Stimulated activated naive CD4-positive, alpha-beta T cell treated with Interleukin-2 at 50 U/mL for 16 hours (primary cell): ENCODE measurements around the gene PERM1.
"Not testable (repeated sequence)": the region's sequence is repeated elsewhere in the genome, so short reads cannot be mapped to it uniquely, and the experiment has no call there.

Source experiments
- DNase-seq: peaks from one replicate; lab custom pipeline; 2025; lab: John Stamatoyannopoulos, UW

PERM1 gene

DNA sequence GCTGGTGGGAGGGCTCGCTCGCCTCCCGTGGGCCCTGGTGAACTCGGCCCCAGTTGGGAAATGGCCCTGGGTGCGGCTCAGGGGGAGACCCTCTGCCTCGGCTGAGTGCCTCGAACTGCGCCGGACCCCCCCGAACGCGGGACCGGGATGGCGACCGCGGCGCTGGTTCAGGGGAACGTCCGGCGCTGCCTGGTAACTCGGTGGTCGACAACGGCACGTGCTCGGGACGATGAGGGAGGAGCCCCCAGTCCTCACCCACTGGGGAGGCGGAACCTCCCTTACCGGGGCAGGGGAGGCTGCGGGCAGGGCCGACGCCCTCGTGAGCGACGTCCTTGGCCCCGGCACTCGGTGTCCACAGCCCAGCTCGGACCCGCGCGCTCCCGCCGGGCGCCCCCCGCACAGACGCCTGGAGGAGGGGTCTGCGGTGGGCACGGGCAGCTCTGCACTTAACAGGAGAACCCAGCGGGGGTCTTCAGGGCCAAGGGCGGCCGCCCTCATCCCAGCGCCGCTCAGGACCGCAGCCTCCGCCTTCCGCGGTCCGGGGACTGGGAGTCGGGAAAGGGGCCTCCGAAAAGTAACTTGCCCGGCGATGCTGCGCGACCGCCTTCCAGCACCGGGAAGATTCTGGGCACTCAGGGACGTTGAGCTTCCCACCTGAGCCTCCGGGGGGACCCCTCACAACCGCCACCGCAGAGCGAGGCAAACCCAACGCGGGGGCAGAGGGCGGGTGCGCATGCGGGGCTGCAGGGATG is 16.3 kb upstream of the PERM1 start:
- DNase-seq: no peak

GRCh38 chr1:997713-997992 is 15.8 kb upstream of the PERM1 start:
- DNase-seq: no peak

GRCh38 chr1:996851-997712 is 15.2 kb upstream of the PERM1 start:
- DNase-seq: no peak

DNA sequence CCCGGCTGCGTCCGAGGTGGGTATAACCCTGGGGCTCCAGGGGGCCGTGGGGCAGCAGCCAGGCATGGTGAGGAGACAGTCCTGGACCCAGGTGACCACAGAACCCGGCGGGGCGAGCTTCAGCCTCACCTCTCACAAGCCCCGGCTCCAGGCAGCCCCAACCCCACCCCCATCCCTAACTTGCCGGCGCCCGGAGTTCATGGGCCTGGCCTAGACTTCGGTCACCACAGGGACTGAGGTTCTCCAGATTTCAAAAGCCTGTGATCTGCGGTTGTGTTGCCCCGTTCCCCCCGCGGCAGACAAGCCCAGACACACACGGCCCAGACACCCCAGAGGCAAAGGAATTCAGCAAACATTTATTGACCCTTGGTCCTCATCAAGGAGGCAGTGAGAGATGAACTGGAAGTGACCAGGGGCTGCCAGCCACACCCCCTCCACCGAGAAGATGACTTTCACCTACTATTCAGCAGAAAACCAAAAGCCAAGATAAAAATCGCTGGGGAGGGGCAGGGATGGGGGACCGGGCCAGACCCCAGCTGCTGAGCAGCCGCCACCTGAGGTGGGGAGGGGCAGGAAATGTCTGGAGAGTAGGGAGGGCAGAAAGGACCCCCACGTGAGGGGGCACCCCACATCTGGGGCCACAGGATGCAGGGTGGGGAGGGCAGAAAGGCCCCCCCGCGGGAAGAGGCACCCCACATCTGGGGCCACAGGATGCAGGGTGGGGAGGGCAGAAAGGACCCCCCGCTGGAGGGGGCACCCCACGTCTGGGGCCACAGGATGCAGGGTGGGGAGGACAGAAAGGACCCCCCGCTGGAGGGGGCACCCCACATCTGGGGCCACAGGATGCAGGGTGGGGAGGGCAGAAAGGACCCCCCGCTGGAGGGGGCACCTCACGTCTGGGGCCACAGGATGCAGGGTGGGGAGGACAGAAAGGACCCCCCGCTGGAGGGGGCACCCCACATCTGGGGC is 14.1 kb upstream of the PERM1 start:
- DNase-seq: no peak

GRCh38 chr1:994546-994945 is 12.7 kb upstream of the PERM1 start:
- not testable (repeated sequence) for DNase-seq

GRCh38 chr1:993379-993995 is 11.6 kb upstream of the PERM1 start:
- no peak for DNase-seq

GRCh38 chr1:992362-992761 is 10.5 kb upstream of the PERM1 start:
- no peak for DNase-seq

DNA sequence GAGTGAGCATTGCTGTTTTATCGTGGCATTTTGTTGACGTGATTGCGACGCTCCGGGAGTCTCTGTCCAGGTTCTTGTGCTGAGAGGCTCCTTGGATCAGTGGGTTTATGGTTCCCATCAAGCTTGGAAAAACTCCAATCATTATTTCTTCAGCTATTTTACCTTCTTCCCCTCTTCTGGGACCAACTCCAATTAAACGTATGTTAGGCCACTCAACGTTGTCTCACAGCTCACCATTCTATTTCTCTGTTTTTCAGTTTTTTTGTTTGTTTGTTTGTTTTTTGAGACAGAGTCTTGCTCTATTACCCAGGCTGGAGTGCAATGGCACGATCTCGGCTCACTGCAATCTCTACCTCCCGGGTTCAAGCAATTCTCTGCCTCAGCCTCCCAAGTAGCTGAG is 10.0 kb upstream of the PERM1 start:
- no peak for DNase-seq

DNA sequence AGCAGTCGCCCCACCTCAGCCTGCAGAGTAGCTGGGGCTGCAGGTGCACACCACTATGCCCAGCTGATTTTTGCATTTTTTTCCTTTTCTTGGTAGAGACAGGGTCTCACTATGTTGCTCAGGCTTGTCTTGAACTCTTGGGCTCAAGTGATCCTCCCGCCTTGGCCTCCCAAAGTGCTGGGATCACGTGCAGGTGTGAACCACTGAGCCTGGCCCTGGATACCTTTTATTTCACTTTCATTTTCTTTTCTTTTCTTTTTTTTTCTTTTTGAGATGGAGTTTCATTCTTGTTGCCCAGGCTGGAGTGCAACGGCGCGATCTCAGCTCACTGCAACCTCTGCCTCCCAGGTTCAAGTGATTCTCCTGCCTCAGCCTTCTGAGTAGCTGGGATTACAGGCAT is 9.4 kb upstream of the PERM1 start:
- not testable (repeated sequence) for DNase-seq

DNA sequence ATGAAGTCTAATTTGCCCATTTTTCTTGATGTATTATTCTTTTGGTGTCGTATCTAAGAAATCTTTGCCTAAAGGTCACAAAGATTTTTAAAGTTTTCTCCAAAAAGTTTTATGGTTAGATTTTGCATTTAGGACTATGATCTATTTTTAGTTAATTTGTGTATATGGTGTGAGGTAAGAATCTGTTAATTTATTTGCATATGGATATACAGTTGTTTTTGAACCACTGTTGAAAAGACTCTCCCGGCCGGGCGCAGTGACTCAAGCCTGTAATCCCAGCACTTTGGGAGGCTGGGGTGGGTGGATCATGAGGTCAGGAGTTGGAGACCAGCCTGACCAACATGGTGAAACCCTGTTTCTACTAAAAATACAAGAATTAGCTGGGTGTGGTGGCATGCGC is 6.2 kb upstream of the PERM1 start:
- not testable (repeated sequence) for DNase-seq

DNA sequence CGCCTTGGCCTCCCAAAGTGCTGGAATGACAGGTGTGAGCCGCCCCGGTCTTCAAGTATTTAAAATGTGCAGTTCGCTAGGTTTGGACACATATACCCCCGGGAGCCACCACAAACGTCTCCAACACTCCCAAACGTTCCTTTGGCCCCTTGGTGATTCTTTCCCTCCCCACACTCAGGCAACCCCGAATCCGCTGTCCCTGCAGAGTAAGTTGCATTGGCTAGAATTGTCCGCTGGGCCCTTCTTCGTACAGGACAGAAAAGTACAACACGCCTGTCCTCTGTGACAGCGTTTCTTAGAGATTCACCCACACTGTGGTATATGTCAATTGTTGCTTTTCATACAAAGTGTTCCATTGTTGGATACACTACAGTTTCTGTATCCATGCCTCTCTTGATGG is 3.2 kb upstream of the PERM1 start:
- DNase-seq: no peak

DNA sequence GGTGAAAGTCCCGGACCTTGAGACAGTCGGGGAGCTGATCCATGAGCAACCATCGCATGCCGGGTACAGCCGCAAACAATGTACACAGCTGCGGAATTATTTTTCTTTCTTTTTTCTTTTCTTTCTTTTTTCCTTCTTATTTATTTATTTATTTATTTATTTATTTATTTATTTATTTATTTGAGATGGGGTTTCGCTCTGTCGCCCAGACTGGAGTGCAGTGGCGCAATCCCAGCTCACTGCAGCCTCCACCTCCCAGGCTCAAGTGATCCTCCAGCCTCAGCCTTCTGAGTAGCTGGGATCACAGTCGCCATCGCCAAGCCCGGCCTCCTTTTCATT is 2.6 kb upstream of the PERM1 start:
- no peak for DNase-seq

DNA sequence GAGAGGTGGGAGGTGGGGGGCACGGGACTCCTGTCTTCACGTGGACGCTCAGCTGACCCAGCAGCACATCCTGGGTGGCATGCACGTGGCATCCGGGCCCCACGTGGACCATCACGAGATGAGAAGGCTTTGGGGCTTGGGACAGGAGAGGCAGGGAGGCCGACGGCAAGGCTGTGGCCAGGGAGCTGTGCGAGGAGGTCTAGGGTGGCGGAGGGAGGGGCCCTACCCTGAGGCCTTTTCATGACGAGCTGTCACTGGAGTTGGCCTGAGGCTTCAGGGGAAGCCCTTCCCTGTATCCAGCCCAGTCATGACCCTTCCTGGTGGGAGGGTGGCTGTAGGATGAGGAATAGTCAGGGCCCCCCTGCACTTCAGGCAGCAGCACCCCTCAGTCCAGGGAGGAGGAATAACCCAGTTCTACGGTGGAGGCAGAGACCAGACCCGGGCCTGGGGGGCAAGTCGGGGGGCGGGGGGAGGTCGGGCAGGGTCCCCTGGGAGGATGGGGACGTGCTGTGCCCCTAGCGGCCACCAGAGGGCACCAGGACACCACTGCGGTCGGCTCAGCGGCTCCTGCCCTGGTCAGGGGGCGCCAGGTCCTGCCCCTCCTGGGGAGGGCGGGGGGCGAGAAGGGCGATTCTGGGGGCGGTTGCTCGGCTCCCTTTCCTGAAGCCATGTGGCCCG is 2.0 kb upstream of the PERM1 start:
- DNase-seq: peak; percentile 46

DNA sequence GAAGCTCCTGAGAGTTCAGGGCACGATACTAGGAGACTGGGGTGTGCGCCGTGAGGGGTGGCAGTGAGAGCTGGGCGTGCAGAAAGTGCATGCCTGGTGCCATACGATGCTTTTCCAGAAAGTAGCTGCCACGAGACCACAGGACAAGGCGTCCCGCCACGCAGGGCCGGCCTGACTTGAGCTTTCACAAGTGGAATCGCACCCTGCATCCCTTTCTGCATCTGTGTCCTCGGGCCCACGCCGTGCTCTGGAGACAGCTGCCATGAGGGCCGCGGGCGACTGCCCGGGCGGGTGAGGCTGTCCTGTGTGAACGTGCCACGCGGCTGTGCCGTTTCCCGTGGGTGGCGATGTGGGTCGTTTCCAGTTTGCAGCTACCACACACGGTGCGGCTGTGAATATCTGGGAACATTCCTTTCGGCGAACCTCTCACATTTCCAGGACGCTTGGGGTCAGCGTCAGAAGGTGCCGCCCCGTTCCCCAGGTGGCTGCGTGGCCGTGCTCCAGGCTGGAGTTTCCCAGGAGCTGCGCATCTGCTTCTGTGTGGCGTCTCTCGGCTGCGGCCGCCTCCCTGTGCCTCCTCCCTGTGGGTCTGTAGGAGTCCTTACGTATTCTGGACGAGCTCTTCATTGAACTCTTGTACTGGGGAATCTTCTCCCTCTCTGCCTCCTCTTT is 1.0 kb upstream of the PERM1 start:
- DNase-seq: no peak

GRCh38 chr1:981491-981954 is 370 bp downstream of the PERM1 start:
- DNase-seq: no peak

- DNase-seq: no peak
These were observed 1.1 kb downstream of the PERM1 start for GRCh38 chr1:980602-981395.

GRCh38 chr1:980137-980571 is 1.7 kb downstream of the PERM1 start:
- no peak for DNase-seq

DNA sequence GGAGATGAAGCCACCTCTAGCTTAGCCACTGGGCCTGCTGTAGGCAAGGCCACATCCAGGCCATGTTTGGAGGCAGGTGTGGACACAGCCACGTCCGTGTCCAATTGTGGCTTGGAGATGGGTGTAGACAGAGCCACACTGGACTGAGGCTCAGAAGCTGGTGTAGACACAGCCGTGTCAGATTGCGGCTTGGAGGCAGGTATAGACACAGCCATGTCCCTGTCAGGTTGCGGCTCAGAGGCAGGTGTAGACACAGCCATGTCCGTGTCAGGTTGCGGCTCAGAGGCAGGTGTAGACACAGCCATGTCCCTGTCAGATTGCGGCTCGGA is 2.2 kb downstream of the PERM1 start:
- DNase-seq: no peak

- DNase-seq: no peak
These were observed 2.8 kb downstream of the PERM1 start for GRCh38 chr1:978835-979743.
